H9 (cell line): Measurements from ENCODE around the gene HRNR. TPM values are rescaled to one million over a fixed set of nuclear protein-coding genes. Genes with fewer than 3 reads are reported as not detected.

ENCODE experiments used
- DNase-seq: peaks from one replicate; pipeline ENCODE4 v3.0.0-alpha.2; 2017
- H2AFZ ChIP-seq: one replicate; pipeline ENCODE4 v1.6.1; 2013; ENCODE audit warnings: mild to moderate bottlenecking, low read length, control low read depth, moderate library complexity
- H2AK5ac ChIP-seq: 2 replicates; pipeline ENCODE4 v1.6.1; 2013; ENCODE audit warnings: low read length, control low read depth, mixed read lengths; ENCODE audit not compliant: insufficient read length
- H2BK120ac ChIP-seq: one replicate; pipeline ENCODE4 v1.6.1; 2013; ENCODE audit warnings: low read depth, mild to moderate bottlenecking, low read length, control low read depth, inconsistent platforms; ENCODE audit not compliant: poor library complexity, severe bottlenecking
- H2BK12ac ChIP-seq: 2 replicates; pipeline ENCODE4 v1.6.1; 2013; ENCODE audit warnings: low read length, control low read depth, mixed read lengths, low read depth; ENCODE audit not compliant: insufficient read length
- H2BK15ac ChIP-seq: 2 replicates; pipeline ENCODE4 v1.6.1; 2013; ENCODE audit warnings: low read depth, low read length, control low read depth
- H2BK20ac ChIP-seq: one replicate; pipeline ENCODE4 v1.6.1; 2013; ENCODE audit warnings: low read depth, mild to moderate bottlenecking, low read length, control low read depth, inconsistent platforms; ENCODE audit not compliant: poor library complexity, severe bottlenecking
- H2BK5ac ChIP-seq: 2 replicates; pipeline ENCODE4 v1.6.1; 2013; ENCODE audit warnings: low read length, control low read depth, mixed read lengths; ENCODE audit not compliant: insufficient read length
- H3K14ac ChIP-seq: 2 replicates; pipeline ENCODE4 v1.6.1; 2013; ENCODE audit warnings: low read length, control low read depth; ENCODE audit not compliant: insufficient read depth
- H3K18ac ChIP-seq: 2 replicates; pipeline ENCODE4 v1.6.1; 2013; ENCODE audit warnings: low read depth, mild to moderate bottlenecking, mixed read lengths, low read length, control low read depth; ENCODE audit not compliant: insufficient read length
- H3K23ac ChIP-seq: 2 replicates; pipeline ENCODE4 v1.6.1; 2013; ENCODE audit warnings: low read length, control low read depth, mixed read lengths, low read depth; ENCODE audit not compliant: insufficient read length
- H3K23me2 ChIP-seq: 2 replicates; pipeline ENCODE4 v1.6.1; 2013; ENCODE audit warnings: low read depth, mild to moderate bottlenecking, mixed read lengths, low read length, control low read depth; ENCODE audit not compliant: insufficient read length, poor library complexity, severe bottlenecking
- H3K27ac ChIP-seq: 2 replicates; pipeline ENCODE4 v1.5.1; 2013; ENCODE audit warnings: low read length, control low read depth, mixed read lengths, low read depth; ENCODE audit not compliant: insufficient read length
- H3K27me3 ChIP-seq: 2 replicates; pipeline ENCODE4 v1.6.1; 2013; ENCODE audit warnings: low read length, control low read depth, inconsistent platforms; ENCODE audit not compliant: insufficient read depth
- H3K4ac ChIP-seq: 2 replicates; pipeline ENCODE4 v1.6.1; 2013; ENCODE audit warnings: low read depth, mild to moderate bottlenecking, control low read depth, inconsistent platforms, low read length, moderate library complexity
- H3K4me1 ChIP-seq: 2 replicates; pipeline ENCODE4 v1.6.1; 2013; ENCODE audit warnings: low read length, control low read depth, inconsistent platforms; ENCODE audit not compliant: insufficient read depth
- H3K4me2 ChIP-seq: 2 replicates; pipeline ENCODE4 v1.6.1; 2013; ENCODE audit warnings: low read length, control low read depth, mixed read lengths; ENCODE audit not compliant: insufficient read length, insufficient read depth
- H3K56ac ChIP-seq: 2 replicates; pipeline ENCODE4 v1.6.1; 2013; ENCODE audit warnings: low read depth, mild to moderate bottlenecking, mixed read lengths, low read length, control low read depth; ENCODE audit not compliant: insufficient read length
- H3K79me1 ChIP-seq: 2 replicates; pipeline ENCODE4 v1.6.1; 2013; ENCODE audit warnings: low read depth, mild to moderate bottlenecking, moderate library complexity, low read length, control low read depth, inconsistent platforms; ENCODE audit not compliant: insufficient read depth, poor library complexity, severe bottlenecking
- H3K79me2 ChIP-seq: 2 replicates; pipeline ENCODE4 v1.6.1; 2013; ENCODE audit warnings: low read length, control low read depth, inconsistent platforms; ENCODE audit not compliant: insufficient read depth
- H3K9ac ChIP-seq: 2 replicates; pipeline ENCODE4 v1.6.1; 2013; ENCODE audit warnings: low read length, control low read depth, mixed read lengths; ENCODE audit not compliant: insufficient read length; ENCODE audit errors: extremely low read depth
- H3K9me3 ChIP-seq: one replicate; pipeline ENCODE4 v1.6.1; 2013; ENCODE audit warnings: low read depth, low read length, inconsistent platforms; ENCODE audit not compliant: control insufficient read depth
- H3T11ph ChIP-seq: one replicate; pipeline ENCODE4 v1.6.1; 2013; ENCODE audit warnings: mild to moderate bottlenecking, low read length, control low read depth, inconsistent platforms
- H4K20me1 ChIP-seq: one replicate; pipeline ENCODE4 v1.6.1; 2013; ENCODE audit not compliant: control insufficient read depth, insufficient read length, insufficient read depth
- H4K5ac ChIP-seq: 2 replicates; pipeline ENCODE4 v1.6.1; 2013; ENCODE audit warnings: low read depth, mild to moderate bottlenecking, mixed read lengths, low read length, control low read depth; ENCODE audit not compliant: insufficient read length
- H4K8ac ChIP-seq: replicated peaks from 2 replicates; pipeline ENCODE4 v1.6.1; 2013; ENCODE audit warnings: low read length, control low read depth, mixed read lengths, low read depth; ENCODE audit not compliant: insufficient read length
- H4K91ac ChIP-seq: 2 replicates; pipeline ENCODE4 v1.6.1; 2013; ENCODE audit warnings: low read depth, mild to moderate bottlenecking, moderate library complexity, mixed read lengths, low read length, control low read depth; ENCODE audit not compliant: insufficient read length
- H3K27ac Mint-ChIP-seq, 3 experiments: 2 replicates in 2 of 3; 3 replicates in 1 of 3; pipeline ENCODE4 v1.8.0; 2020 to 2021; ENCODE audit warnings: mixed read lengths in 3 of 3, mild to moderate bottlenecking in 1 of 3, moderate library complexity in 1 of 3
- H3K27me3 Mint-ChIP-seq: 2 replicates; pipeline ENCODE4 v1.8.0; 2021; ENCODE audit warnings: low read depth, mild to moderate bottlenecking, moderate library complexity, mixed read lengths
- H3K36me3 Mint-ChIP-seq, 3 experiments: 2 replicates in 2 of 3; 3 replicates in 1 of 3; pipeline ENCODE4 v1.8.0; 2020 to 2021; ENCODE audit warnings: low read depth in 3 of 3, mixed read lengths in 3 of 3; ENCODE audit not compliant: insufficient read depth in 1 of 3
- H3K4me1 Mint-ChIP-seq, 2 experiments: 2 replicates each; pipeline ENCODE4 v1.8.0; 2020; ENCODE audit warnings: mixed read lengths in 2 of 2
- H3K4me3 Mint-ChIP-seq, 2 experiments: 2 replicates in 1 of 2; 3 replicates in 1 of 2; pipeline ENCODE4 v1.8.0; 2020 to 2021; ENCODE audit warnings: mild to moderate bottlenecking in 2 of 2, mixed read lengths in 2 of 2, moderate library complexity in 1 of 2
- H3K9me3 Mint-ChIP-seq, 2 experiments: 2 replicates in 1 of 2; 3 replicates in 1 of 2; pipeline ENCODE4 v1.8.0; 2020; ENCODE audit warnings: mild to moderate bottlenecking in 2 of 2, mixed read lengths in 2 of 2, moderate library complexity in 1 of 2
- CTCF ChIP-seq: fragments of 200-600 bp; sonication (generic); conservative IDR thresholded peaks from 3 replicates; pipeline ENCODE4 v1.8.0; 2021; ENCODE audit warnings: antibody characterized with exemption, mild to moderate bottlenecking
- WGBS: extraction: QIAGEN DNeasy Blood & Tissue Kit; methylation state at CpG from one replicate; pipeline ENCODE4 v1.1.7; 2013; ENCODE audit warnings: missing lambda C conversion rate, low lambda C conversion rate, mixed read lengths; ENCODE audit not compliant: insufficient read length; ENCODE audit errors: extremely low coverage; 5-methylcytosine and 5-hydroxymethylcytosine counted together
- total RNA-seq: library from RNA; stranded (reverse); gene quantifications from 2 replicates; pipeline ENCODE4 v1.2.1, GENCODE V29; 2021

The HRNR gene
- total RNA-seq, 1 experiment from 2014 or later, result not detected

DNA sequence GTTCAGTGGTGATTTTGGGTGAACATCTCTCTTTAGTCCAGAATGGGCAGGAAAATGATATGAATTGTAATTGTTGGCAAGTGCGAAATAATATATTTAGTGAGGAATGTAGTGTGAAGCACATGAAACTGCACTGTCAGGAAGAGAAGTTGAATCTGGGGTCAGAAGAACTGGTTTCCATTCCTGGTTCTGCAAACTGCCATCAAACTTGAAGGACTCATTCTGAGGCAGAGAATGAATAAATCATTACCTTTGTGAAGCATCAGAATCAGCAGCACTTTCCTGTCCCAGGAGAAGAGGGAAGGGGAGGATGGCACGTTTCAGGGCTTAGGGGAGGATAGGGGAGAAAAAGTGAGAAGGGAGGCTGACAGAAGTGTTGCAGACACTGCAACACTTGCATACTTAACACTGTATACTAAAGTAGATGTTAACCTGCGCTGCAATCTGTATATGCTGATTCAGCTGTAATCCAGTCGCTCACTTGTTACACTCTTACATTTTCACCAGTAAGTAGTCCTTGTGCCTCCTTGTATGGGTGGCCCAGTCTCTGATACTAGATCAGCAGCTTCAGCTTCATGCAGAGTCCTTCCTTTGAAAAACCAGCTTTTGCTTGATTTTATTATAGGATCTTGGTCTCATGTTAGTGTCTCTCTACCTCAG is 54.5 kb downstream of the HRNR start:
- Histone ChIP-seq H4K8ac (no peak overlapping the region), H4K20me1 (no peaks in the 10 kb centered on the region), H2BK5ac (no peak overlapping the region), H3K23ac (no peak overlapping the region), H2BK15ac (no peak overlapping the region), H2AFZ (no peak overlapping the region), H3K27me3 (no peaks in the 10 kb centered on the region), H2BK120ac (no peak overlapping the region), H3K4me1 (no peaks in the 10 kb centered on the region), H3K56ac (no peak overlapping the region), H3K9me3 (peaks cover 86% of the 10 kb centered on the region), H3K79me1 (no peaks in the 10 kb centered on the region), H3K9ac (no peak overlapping the region), H3K23me2 (no peaks in the 10 kb centered on the region), H3K14ac (no peak overlapping the region), H3T11ph (no peak overlapping the region), H3K79me2 (no peaks in the 10 kb centered on the region), H2AK5ac (no peak overlapping the region), H3K4me2 (no peak overlapping the region), H2BK12ac (no peak overlapping the region), H3K4ac (no peak overlapping the region), H4K5ac (no peak overlapping the region), H2BK20ac (no peak overlapping the region), H3K27ac (no peak overlapping the region), H4K91ac (no peak overlapping the region), H3K18ac (no peak overlapping the region)
- DNase-seq, result no peak
- H3K9me3 Mint-ChIP-seq, result peaks cover 81 to 94% of the 10 kb centered on the region in 2 experiments
- no peaks in the 10 kb centered on the region; the same call in 1 of the 2 replicates for H3K27me3 Mint-ChIP-seq
- no peaks in the 10 kb centered on the region for H3K4me1 Mint-ChIP-seq
- H3K4me3 Mint-ChIP-seq, result no peak overlapping the region
- no CpG with 5 or more reads among the region's 4 CpGs for WGBS
- no peak overlapping the region for H3K27ac Mint-ChIP-seq
- TF ChIP-seq CTCF, result no peak
- H3K36me3 Mint-ChIP-seq, result peaks cover 0 to 30% (median 3%) of the 10 kb centered on the region in 3 experiments; a peak in 4 of 7 replicates
